ENCODE measurements around the gene RXRA.

The RXRA gene

DNA sequence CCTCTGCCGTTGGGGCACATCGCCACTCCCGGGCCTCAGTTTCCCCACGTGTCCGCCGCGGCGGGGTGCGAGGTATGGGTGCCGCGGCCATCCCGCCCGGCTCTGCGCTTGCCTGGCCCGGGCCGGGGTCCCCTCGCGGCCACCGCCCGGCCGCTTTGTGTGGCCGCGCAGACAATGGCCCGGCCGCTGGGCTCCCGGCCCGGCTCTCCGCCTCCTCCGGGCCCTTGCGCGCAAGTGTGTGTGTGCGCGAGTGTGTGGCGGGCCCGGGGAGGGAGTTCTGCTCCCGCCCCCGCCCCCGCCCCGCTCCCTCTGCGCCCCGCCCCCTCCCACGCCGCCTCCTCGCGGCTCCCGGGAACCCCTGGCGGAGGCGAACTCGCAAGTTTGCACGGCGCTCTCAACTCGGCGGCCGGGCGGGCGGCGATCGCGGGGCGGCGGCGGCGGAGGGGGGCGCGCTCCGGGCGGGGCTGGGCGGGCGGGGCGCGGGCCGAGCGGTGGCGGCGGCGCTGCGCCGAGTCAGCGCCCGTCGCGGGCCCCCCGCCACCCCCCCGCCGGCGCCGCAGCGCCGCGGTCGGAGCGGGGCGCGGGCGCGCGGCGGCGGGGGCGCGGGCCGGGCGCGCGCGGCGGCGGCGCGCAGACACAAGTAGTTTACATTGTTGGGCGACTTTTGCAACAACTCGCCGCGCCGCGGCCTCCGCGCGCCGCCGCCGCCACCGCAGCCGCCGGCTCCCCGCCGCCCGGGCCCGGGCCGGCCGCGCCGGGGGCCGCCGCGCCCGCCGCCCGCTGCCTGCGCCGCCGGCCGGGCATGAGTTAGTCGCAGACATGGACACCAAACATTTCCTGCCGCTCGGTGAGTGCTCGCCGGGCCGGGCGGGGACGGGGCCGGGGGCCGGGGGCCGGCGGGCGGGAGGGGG lies at the start of gene RXRA:
Gene RXRA, plus strand, starts transcription at position 643 of the 911 bp plus-strand sequence. Its CDS starts 177 bp downstream, at position 820.
- peak; percentile 70 to 76 for DNase-seq

DNA sequence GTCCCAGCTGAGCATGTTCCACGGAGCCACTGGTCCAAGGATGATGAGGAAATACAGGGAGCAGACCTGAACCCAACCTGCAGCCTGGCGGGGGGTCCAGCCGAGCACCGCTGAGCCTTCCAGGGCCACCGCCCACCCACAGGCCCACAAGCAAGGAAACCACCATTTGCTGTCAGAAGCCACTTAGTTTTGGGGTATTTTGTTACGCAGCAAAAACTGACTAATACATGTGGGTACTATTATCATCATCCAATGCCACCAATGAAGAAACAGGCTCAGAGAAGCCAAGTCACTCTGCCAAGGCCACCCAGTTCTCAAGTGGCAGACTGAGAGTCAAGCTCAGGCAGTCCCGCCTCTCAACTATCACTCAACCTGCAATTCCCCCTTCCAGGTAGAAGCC lies 48.0 kb upstream of the RXRA start:
- DNase-seq = no peak

DNA sequence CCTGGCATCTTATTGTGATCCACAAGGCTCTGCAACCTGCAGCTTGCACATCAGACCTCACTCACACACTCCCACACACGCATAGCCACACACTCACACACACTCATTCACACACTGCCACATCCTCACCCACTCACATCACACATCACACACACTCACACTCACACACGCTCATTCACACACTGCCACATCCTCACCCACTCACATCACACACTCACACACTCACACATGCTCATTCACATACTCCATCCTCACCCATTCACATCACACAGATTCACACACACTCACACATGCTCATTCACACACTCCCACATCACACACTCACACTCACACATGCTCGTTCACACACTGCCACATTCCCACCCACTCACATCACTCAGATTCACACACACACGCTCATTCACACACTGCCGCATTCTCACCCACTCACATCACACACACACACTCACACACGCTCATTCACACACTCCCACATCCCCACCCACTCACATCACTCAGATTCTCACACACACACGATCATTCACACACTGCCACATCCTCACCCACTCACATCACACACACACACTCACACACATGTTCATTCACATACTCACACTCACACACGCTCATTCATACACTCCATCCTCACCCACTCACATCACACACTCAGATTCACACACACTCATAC lies 47.1 kb upstream of the RXRA start:
- no peak for DNase-seq

DNA sequence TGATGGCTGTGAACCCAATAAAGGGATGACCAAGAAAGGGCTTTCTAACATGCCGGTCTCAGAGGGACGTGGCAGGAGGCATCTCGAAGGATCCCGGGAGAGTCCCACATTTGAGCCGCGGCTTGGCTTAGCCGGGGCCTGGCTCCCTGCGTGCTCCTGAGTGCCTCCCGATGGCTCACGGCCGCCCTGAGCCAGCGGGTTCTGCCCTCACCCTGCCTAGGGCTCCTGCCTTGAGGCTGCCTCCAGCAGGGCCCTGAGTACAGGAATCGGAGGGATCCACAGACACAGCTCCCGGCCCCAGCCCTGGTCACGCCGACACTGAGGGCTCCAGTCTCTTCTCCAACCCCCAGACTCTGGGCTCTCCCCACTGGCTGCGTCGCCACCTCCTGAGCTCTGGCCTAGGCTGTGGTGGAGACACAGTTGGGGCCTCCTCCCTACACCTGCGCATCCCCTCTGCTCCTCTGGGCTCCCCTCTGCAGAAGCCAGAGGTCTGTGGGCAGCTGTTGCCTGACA lies 44.1 kb upstream of the RXRA start:
- DNase-seq = no peak

DNA sequence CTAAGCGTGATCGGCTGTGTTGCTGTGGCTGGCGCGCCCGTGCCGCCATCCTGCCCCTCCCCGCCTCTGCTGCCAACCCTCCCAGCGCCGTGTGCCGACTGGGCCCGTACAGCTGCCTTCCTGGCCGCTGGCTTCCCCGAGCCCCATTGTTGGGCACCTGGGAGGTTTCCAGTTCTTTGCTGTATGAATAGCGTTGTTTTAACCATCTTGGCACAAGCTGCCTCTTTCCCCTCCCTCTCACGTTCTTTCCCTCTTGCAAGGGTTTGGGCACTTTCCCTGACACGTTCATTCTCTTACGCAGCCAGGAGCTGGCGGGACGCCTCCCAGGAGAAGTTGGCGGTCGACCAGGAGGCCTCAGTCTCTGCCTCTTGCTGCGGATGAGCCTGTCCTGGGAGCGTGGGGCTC lies 43.1 kb upstream of the RXRA start:
- no peak for DNase-seq

DNA sequence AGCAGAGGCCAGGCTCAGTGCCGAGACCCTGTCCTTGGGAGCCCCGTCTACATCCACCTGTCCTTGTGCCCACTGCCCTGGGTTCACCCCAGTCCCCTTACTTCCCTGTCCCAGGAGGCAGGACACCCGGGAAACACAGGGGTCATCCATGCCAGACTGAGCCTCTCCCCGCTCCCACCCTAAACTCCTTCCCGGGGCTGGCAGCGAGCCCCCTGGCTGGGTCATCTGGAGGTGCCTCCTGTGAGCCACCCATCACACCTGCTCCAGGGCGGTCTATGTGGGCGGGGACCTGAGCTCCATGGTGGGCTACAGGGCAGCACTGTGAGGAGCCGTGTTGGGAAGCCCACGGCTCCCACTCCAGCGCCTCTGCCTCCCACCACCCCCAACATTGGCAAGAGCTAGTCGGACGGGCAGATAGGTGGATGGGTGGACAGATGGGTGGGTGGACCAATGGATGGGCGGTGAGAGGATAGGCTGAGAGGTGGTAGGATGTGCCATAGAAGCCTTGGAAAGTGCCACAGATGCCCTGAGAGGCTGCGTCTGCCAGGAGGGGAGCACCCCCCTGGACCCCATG lies 42.5 kb upstream of the RXRA start:
- DNase-seq = no peak

DNA sequence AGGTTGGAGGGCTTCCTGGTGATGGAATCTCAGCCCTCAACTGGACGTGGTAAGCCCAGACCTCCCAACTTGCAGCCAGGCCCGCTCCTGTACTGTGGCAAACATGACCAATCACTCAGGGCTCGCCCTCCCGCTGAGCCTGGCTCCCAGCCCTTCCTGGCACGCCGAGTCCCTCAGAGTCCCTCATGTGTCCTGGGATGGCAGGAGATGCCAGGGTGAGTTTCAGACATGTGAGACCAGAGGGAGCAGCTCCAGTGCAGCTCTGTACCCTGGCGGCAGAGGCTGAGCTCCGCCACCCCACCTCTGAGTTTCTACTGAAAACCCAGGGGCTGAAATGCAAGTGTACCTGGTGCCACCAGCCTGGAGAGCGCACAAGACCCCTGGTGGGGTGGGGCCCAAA lies 42.0 kb upstream of the RXRA start:
- no peak for DNase-seq

DNA sequence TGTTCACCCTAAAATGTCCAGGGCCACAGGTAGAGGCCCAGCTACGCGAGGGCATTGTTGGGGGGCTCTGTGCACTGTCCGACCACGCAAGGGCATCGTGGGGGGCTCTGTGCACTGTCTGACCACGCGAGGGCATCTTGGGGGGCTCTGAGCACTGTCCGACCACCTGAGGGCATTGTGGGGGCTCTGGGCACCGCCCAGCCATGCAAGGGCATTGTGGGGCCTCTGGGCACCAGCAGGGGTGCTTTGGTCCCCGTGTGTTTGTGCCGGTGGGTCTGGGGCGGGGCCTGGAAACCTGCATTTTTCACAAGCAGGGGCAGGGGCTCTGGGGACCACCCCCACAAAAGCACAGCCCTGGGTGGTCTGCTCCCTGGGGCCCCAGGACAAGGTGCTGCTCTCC lies 41.5 kb upstream of the RXRA start:
- no peak for DNase-seq

DNA sequence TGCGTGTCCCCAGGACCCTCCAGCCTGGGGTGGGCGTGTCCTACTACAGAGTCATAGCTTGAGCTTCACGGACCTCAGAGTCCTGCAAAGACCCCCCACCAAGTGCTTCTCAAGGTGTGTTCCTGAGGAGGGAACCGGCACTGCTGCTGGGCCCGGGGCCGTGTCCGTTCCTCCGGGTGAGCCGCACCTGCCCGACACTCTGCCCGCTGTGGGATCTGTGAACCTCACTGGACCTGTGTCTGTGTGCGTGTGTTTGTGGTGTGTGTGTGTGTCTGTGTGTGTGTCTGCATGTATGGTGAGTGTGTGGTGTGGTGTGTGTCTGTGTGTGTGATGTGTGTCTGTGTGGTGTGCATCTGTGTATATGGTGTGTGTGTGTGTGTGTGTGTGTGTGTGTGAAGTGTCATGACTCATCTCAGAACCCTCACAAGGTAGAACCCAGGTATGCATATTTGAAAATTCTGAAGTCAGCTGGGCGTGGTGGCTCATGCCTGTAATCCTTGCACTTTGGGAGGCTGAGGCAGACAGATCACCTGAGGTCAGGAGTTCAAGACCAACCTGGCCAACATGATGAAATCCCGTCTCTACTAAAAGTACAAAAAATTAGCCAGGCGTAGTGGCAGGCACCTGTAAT lies 40.9 kb upstream of the RXRA start:
- no peak for DNase-seq

DNA sequence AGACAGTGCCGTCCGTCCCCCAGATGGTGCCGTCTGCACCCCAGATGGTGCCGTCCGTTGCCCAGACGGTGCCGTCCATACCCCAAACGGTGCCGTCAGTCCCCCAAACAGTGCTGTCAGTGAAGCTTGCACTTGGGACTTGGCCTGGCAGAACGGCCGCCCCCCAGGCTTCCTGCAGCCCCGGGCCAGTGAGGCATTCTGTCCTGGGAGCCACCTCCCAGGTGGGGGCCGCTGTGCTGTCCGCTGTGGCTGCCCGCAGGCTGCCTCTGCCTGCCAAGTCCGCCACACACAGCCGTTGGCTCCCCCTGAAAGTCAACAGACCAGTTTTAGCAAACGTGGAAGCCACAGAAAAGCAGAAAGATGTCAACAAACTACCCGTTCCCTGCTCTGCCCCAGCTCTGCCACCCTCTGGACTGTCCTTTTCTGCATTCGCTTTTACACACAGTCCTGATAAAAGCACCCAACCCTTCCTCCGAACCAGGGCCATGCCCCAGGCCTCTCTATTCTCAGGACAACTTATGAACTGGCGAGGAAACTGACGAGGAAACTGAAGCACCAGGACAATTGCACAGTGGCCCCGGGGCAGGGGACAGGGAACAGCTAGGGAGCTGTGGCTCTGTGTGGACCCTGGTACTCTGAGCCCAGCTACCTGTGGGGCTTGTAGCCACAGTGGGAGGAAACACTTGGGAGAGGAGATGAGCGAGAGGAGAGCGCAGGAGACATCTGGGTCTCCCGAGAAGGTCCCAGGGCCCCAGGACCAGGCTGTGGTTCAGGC lies 39.6 kb upstream of the RXRA start:
- no peak for DNase-seq

DNA sequence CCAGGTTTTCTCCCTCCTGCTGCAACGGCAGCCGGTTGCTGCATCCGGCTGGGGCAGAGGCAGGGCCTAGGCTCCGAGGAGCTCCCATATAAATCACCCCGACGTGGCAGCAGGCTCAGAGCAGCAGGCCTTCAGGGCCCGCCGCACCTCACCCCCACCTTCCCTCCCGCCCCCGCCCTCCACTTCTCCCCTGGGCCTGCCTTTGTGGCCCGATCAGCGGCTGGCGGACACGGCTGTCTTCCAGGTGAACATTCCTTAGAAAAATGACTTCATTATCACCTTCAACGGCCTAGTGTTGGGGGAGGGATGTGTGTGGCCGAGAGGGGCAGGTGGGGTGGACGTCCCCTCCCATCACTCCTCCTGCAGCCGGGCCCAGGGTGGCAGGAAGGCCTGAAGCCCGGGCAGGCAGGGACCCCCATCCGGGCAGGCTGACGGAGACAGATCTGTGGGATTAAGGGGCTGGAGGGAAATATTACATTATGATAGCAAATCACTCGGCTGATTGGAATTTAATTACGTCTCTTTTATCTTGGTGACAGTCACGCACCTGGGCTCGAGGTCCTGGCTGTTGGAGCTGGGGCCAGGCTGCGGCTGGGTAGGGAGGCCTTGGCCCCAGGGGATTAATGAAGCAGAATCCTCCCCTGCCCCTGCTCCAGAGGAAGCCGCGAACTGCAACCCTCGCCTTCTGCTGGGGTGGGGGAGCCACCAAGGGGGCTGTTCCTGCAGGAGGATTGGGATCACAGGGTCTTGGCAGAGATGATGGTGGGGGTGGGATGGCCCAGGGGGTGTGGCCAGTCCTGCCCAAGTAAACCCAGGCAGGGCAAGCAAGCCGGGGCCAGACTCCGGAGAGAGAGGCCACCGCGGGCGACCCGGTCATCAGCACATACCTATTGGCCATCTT lies 38.4 kb upstream of the RXRA start:
- no peak for DNase-seq

DNA sequence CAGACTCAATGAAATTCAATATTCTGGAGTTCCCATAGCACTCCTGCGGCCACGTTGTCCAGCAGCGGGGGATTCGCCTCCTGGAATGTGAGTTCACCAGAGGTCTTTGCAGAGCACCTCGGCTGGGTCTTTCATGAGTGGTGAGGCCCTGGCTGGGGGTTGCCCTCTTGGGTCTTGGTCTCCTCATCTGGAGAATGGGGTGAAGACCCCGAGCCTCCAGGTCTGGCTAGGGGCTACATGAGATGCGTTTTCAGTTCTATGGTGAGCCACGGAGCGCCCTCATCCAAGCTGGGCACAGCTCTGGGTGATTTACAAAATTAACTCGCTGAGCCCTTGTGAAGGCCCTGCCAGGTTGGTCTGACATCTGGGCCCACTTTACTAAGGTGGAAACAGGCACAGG lies 37.5 kb upstream of the RXRA start:
- DNase-seq = no peak

DNA sequence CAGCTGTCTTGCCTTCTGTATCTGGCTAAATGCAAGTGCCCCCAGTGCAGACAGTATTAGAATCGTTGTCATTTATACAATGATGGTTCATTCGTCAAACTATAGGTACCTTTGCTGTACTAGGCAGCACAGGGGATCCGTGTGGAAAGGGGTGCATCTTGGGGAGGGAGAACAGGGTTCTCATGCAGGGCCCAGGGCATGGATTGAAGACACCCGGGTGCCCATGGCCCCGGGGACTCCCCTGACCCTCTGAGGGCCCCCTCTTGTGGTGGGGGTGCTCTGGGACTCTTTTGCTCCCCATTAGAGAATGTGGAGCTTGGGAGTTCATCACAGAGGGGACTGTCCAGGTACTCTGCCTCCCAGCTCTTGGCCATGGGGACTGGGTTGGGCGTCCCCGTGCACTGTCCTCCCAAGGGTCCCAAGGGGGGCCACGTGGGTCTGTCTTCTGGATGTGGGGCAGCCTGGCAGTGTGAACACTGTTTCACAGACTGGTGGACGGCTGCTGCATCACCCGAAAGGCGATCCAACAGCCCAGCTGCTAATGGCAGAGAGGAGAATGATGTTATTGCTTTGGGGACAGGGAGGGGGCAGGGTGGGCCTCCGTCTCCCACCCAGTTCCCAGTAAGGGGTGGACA lies 36.9 kb upstream of the RXRA start:
- no peak for DNase-seq

DNA sequence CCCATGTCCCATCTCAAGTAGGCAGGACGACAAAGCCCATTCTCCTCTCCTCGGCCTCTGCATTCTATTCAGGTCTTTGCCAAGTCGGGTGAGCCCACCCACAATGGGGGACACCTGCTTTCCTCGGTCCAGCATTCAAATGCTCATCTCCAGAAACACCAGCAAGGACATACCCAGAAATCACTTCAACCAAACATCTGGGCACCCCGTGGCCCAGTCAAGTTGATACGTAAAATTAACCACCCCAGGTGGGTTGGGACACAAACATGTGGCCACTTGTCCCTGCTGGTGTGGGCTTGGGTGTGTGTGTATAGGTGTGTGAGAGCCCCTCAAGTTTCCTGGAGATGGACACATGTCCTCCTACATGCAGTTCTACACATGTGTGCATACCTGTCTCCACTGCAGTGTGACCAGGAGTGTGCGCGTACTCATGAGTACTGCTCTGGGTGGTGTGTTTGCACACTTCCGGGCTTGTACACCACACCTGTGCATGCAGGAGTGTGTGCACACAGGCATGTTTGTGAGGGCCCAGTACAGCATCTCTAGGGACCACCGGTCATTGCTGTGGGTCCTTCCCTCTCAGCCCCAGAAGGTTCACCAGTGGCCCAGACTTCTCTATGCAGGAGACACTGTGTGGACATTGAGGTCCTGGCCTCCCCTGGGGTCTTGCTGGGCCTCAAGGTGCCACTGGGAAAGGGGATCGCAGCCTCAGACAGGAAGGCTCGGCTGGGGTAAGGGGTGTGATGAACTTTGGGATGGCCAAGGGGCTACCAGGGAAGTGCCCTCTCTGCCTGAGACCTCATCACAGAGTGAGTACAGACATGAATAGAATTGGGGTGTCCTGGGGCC lies 35.4 kb upstream of the RXRA start:
- no peak for DNase-seq

DNA sequence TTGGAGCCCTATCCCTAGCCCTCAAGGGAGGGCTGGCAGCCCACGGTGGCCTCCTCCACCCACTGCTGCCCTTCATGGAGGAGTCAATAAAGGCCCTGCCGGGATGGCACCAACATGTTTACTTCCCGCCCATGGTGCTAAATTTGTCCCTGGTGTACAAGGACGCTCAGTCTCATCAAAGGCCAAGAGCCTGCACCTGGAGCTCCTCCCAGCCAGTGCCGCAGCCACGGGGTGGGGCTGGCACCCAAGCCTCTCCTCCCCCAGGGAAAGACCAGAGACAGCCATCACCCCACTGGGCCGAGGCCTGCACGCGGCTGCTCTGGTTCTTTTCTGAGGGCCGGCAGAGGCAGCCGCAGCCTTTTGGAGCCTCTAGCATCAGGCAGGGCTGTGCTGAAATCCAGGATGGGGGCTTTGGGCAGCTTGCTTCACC lies 34.8 kb upstream of the RXRA start:
- DNase-seq = no peak

DNA sequence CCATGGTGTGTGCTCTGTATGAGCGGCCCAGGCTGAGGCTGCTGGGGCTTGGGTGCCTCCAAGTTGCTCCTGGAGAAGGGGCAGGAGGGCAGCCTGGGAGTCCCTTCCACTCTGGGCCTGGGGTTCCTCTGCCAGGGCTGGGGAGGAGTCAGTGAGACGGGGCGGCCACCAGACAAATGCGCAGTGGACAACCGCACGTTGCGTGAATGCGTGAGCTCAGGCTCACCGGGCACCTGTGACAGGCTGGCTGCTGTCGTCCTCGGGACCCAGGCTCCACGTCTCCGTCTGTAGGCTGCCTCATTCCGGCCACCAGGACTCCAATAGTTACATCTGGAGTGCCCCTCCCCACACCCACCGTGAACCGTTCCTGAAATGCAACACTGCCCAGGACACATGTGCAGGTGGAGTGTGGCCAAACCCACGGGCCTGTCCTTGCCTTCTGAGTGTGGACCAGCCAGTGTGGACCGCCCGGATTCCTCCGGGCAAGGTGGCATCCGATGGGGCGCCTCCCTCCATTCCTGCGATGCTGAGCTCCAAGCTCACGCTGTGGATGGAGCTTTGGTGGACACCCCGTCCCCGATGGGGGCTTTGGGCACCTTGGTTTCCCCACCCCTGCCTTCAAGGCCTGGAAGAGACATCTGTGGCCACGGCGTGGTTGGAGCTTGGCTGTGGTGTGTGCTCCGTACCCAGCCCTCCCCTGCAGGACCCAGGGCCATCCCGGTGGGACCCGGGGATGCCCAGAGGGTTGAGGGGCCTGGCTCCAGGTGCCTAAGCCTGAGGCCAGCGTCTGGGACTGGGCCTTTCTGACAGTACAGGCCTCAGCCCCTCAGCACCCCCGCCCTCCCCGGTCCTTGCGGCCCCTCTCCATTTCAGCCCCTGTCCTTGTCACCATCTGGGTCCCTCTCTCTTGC lies 34.0 kb upstream of the RXRA start:
- DNase-seq = no peak

DNA sequence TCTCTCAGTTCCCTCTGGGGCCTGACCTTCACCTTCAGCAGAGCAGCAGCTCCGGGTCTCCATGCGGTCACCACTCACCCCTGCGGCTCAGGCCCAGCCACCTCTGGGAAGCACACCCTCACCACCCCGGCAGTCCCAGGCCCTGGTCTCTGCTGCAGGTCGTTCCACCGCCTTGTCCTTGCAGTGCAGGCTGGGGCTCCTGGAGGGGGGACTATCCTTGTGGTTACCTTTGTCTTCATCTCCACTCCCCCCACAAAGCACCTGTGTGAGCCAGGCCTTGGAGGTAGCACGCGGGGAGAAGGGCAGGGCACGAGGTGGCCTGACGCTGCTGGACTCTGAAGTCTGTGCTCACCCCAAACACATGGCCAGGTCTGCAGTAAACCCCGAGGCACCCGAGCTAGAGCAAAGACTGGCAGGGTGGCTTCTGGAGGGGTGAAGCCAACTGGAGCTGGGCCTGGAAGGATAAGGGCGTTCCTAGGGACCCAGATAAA lies 33.2 kb upstream of the RXRA start:
- no peak for DNase-seq

DNA sequence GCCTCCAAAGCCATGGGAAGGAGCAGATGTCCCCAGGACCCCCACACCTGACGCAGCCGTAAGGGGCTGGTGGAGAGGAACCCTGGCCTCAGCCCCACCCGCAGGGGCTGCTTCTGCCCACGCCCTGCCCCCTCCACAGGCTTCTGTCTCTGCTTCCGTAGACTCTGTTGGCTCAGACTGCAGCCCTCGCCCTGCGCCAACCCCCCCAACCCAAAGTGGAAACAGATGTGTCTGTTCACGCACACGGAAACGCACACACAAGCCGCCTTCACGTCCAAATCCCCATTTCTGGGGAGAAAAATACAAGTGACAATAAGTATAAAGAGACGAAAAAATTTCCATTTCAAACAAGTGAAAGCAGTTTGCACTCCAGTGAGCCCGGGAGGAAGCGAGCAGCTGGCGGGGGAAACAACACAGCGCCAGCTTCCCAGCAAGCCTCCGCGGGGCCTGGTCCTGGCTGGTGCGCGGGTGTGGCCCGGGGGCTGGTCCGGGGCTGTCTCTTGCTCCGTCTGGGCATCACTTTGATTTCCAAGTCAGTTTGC lies 32.6 kb upstream of the RXRA start:
- DNase-seq = no peak

Data from activated CD4-positive, alpha-beta T cell treated with anti-CD3 and anti-CD28 coated beads, Interleukin-2, amount 50 U/mL, for 4 hours (primary cell).